ENCODE data around the gene LRCOL1. TPM values are rescaled to one million over a fixed set of nuclear protein-coding genes. Genes with fewer than 3 reads are reported as not detected.

LRCOL1 gene
- total RNA-seq, 2 donors from 2014 or later, result not detected

DNA sequence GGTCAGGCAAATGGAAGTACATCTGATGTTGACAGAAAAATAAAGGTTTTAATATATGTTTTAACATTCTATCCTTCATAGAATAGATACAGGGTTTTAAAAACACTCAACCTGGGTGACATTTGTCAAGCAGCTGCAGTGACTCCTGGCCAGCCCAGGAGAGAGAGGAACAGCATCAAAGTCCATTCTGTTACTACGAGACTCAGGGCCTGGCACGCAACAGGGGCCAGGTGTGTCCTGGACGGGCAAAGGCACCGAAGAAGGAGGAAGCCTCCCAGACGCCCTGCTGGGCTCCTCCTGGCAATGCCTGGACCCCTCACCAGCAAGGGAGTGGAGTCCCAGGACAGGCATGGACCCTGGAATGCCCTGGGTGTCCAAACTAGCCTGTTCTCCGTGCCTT lies 22.1 kb downstream of the LRCOL1 start:
- peaks cover 3% of the 10 kb centered on the region for H3K4me1 Mint-ChIP-seq
- H3K27me3 ChIP-seq (ENCODE audit: control insufficient read depth, insufficient read depth, low read length, poor library complexity, severe bottlenecking), result peaks cover 97% of the 10 kb centered on the region
- no peak for DNase-seq
- H3K27ac ChIP-seq (ENCODE audit: low read depth, low read length), result no peak overlapping the region
- H3K4me3 ChIP-seq (ENCODE audit: low read length), result no peak overlapping the region
- peaks cover 96% of the 10 kb centered on the region for H3K27me3 Mint-ChIP-seq (ENCODE audit: insufficient read depth)
- H3K36me3 Mint-ChIP-seq (ENCODE audit: low read depth), result peaks cover 2% of the 10 kb centered on the region
- no peaks in the 10 kb centered on the region for H3K9me3 ChIP-seq (ENCODE audit: control insufficient read depth, low read length)
- H3K27ac Mint-ChIP-seq, result no peak overlapping the region
- 80% methylated on average over 1 to 6 of the region's 6 CpGs for WGBS, 2 experiments (ENCODE audit: insufficient coverage in 1 of 2, insufficient read length in 1 of 2)
- TF ChIP-seq, protein P1, sequence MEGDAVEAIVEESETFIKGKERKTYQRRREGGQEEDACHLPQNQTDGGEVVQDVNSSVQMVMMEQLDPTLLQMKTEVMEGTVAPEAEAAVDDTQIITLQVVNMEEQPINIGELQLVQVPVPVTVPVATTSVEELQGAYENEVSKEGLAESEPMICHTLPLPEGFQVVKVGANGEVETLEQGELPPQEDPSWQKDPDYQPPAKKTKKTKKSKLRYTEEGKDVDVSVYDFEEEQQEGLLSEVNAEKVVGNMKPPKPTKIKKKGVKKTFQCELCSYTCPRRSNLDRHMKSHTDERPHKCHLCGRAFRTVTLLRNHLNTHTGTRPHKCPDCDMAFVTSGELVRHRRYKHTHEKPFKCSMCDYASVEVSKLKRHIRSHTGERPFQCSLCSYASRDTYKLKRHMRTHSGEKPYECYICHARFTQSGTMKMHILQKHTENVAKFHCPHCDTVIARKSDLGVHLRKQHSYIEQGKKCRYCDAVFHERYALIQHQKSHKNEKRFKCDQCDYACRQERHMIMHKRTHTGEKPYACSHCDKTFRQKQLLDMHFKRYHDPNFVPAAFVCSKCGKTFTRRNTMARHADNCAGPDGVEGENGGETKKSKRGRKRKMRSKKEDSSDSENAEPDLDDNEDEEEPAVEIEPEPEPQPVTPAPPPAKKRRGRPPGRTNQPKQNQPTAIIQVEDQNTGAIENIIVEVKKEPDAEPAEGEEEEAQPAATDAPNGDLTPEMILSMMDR (conservative IDR thresholded peaks at IDR 0.05), result no peak
- no peak overlapping the region for H3K9ac ChIP-seq (ENCODE audit: extremely low read depth, low read length, poor library complexity, severe bottlenecking)
- no peaks in the 10 kb centered on the region for H3K4me1 ChIP-seq (ENCODE audit: control insufficient read depth, insufficient read depth, low read length)
- no peak overlapping the region for H3K4me3 Mint-ChIP-seq
- H3K9me3 Mint-ChIP-seq, result peaks cover 2% of the 10 kb centered on the region
- H3K36me3 ChIP-seq (ENCODE audit: control insufficient read depth, insufficient read depth, low read length), result no peaks in the 10 kb centered on the region

GRCh38 chr12:132587781-132588180 lies 22.6 kb downstream of the LRCOL1 start:
- Histone ChIP-seq H3K4me3 (ENCODE audit: low read length) (no peak overlapping the region), H3K9me3 (ENCODE audit: control insufficient read depth, low read length) (no peaks in the 10 kb centered on the region), H3K36me3 (ENCODE audit: control insufficient read depth, insufficient read depth, low read length) (no peaks in the 10 kb centered on the region), H3K27ac (ENCODE audit: low read depth, low read length) (no peak overlapping the region), H3K27me3 (ENCODE audit: control insufficient read depth, insufficient read depth, low read length, poor library complexity, severe bottlenecking) (peaks cover 95% of the 10 kb centered on the region), H3K9ac (ENCODE audit: extremely low read depth, low read length, poor library complexity, severe bottlenecking) (no peak overlapping the region), H3K4me1 (ENCODE audit: control insufficient read depth, insufficient read depth, low read length) (no peaks in the 10 kb centered on the region)
- Mint-ChIP-seq H3K4me3 (no peak overlapping the region), H3K9me3 (peaks cover 2% of the 10 kb centered on the region), H3K4me1 (peaks cover 3% of the 10 kb centered on the region), H3K27ac (no peak overlapping the region), H3K36me3 (ENCODE audit: low read depth) (peaks cover 2% of the 10 kb centered on the region), H3K27me3 (ENCODE audit: insufficient read depth) (peaks cover 90% of the 10 kb centered on the region)
- no peak for DNase-seq
- TF ChIP-seq, protein P1 (conservative IDR thresholded peaks at IDR 0.05), result no peak
- 75 to 100% methylated on average over 1 to 3 of the region's 3 CpGs for WGBS, 2 experiments (ENCODE audit: insufficient coverage in 1 of 2, insufficient read length in 1 of 2)

DNA sequence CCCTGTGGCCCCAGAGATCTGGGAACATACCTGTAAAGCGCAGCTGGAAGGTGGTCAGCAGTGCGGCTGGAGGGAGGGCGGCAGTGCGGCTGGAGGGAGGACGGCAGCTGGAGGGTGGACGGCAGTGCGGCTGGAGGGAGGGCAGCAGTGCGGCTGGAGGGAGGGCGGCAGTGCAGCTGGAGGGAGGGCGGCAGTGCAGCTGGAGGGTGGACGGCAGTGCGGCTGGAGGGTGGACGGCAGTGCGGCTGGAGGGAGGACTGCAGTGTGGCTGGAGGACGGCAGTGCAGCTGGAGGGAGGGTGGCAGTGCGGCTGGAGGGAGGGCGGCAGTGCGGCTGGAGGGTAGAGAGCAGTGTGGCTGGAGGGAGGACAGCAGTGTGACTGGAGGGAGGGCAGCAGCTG lies 23.5 kb downstream of the LRCOL1 start:
- peaks cover 2% of the 10 kb centered on the region for H3K36me3 Mint-ChIP-seq (ENCODE audit: low read depth)
- no peak for DNase-seq
- no peak overlapping the region for H3K27ac ChIP-seq (ENCODE audit: low read depth, low read length)
- H3K4me3 Mint-ChIP-seq, result no peak overlapping the region
- no peaks in the 10 kb centered on the region for H3K36me3 ChIP-seq (ENCODE audit: control insufficient read depth, insufficient read depth, low read length)
- no peaks in the 10 kb centered on the region for H3K4me1 ChIP-seq (ENCODE audit: control insufficient read depth, insufficient read depth, low read length)
- no peak overlapping the region for H3K4me3 ChIP-seq (ENCODE audit: low read length)
- H3K27ac Mint-ChIP-seq, result no peak overlapping the region
- WGBS, 2 experiments (ENCODE audit: insufficient coverage in 1 of 2, insufficient read length in 1 of 2), result 93 to 95% methylated on average over 10 to 18 of the region's 18 CpGs
- no peak overlapping the region for H3K9ac ChIP-seq (ENCODE audit: extremely low read depth, low read length, poor library complexity, severe bottlenecking)
- peaks cover 2% of the 10 kb centered on the region for H3K9me3 Mint-ChIP-seq
- peaks cover 95% of the 10 kb centered on the region for H3K27me3 ChIP-seq (ENCODE audit: control insufficient read depth, insufficient read depth, low read length, poor library complexity, severe bottlenecking)
- H3K4me1 Mint-ChIP-seq, result peaks cover 3% of the 10 kb centered on the region
- H3K9me3 ChIP-seq (ENCODE audit: control insufficient read depth, low read length), result no peaks in the 10 kb centered on the region
- H3K27me3 Mint-ChIP-seq (ENCODE audit: insufficient read depth), result peaks cover 90% of the 10 kb centered on the region
- TF ChIP-seq, protein P1 (conservative IDR thresholded peaks at IDR 0.05), result no peak

Measured in endodermal cell (in vitro differentiated cells).